Upper lobe of right lung (tissue), 1 donor: Measurements from ENCODE around the gene HS3ST5. TPM values are rescaled to one million over a fixed set of nuclear protein-coding genes. Genes with fewer than 3 reads are reported as not detected.

Experiments used
- ATAC-seq: fragments of 200-7000 bp; cut with Tn5 transposase; one replicate; pipeline ENCODE4 v1.9.1; 2020; ENCODE audit warnings: mild to moderate bottlenecking, moderate library complexity
- DNase-seq: peaks from one replicate; pipeline ENCODE4 v3.0.0-alpha.2; 2020
- H3K27ac ChIP-seq: fragments of 200-600 bp; one replicate; pipeline ENCODE4 v1.8.0; 2022
- H3K27me3 ChIP-seq: fragments of 200-600 bp; one replicate; pipeline ENCODE4 v1.8.0; 2022; ENCODE audit warnings: mild to moderate bottlenecking
- H3K36me3 ChIP-seq: fragments of 200-600 bp; one replicate; pipeline ENCODE4 v1.8.0; 2022
- H3K4me1 ChIP-seq: fragments of 200-600 bp; one replicate; pipeline ENCODE4 v1.8.0; 2022
- H3K4me3 ChIP-seq: fragments of 200-600 bp; one replicate; pipeline ENCODE4 v1.8.0; 2022; ENCODE audit warnings: mild to moderate bottlenecking
- H3K9me3 ChIP-seq: fragments of 200-600 bp; one replicate; pipeline ENCODE4 v1.8.0; 2022
- CTCF ChIP-seq: fragments of 200-600 bp; IDR thresholded peaks from one replicate; pipeline ENCODE4 v1.8.0; 2022; ENCODE audit warnings: antibody characterized with exemption
- intact Hi-C: fragments of 100-400 bp; cut with DNase I; formaldehyde crosslinking; loops from one replicate; pipeline ENCODE4 v1.11.0; 2022
- total RNA-seq: library from RNA; stranded (reverse); fragmentation: NEBNext Ultra II Directional; extraction: Animal tissue kit (Norgen Biotek cat#: 25700); gene quantifications from one replicate; pipeline ENCODE4 v1.2.1, GENCODE V29; 2021
- donor health status: DM: no; HTN: yes; CAD: no; lungs with severe emphysema.

HS3ST5 gene
- total RNA-seq, 1 donor from 2014 or later = not detected

GRCh38 chr6:114194362-114195026 is 148.3 kb downstream of the HS3ST5 start:
- TF ChIP-seq CTCF = no peak
- no peak overlapping the region for H3K27ac ChIP-seq
- ATAC-seq (peak; percentile 83), DNase-seq (no peak)
- no peaks in the 10 kb centered on the region for H3K4me1 ChIP-seq
- intact Hi-C loops = no loop called here
- H3K27me3 ChIP-seq = no peaks in the 10 kb centered on the region
- H3K4me3 ChIP-seq = no peak overlapping the region
- H3K36me3 ChIP-seq = no peaks in the 10 kb centered on the region
- H3K9me3 ChIP-seq = no peaks in the 10 kb centered on the region

GRCh38 chr6:114187563-114187962 is 155.3 kb downstream of the HS3ST5 start:
- Histone ChIP-seq H3K4me3 (no peak overlapping the region), H3K36me3 (no peaks in the 10 kb centered on the region), H3K27ac (no peak overlapping the region), H3K27me3 (no peaks in the 10 kb centered on the region), H3K4me1 (no peaks in the 10 kb centered on the region), H3K9me3 (no peaks in the 10 kb centered on the region)
- TF ChIP-seq CTCF = no peak
- intact Hi-C loops = no loop called here
- DNase-seq (no peak), ATAC-seq (no peak)

GRCh38 chr6:114181664-114182063 is 161.2 kb downstream of the HS3ST5 start:
- Histone ChIP-seq H3K27me3 (no peaks in the 10 kb centered on the region), H3K27ac (no peak overlapping the region), H3K36me3 (no peaks in the 10 kb centered on the region), H3K9me3 (no peaks in the 10 kb centered on the region), H3K4me3 (no peak overlapping the region), H3K4me1 (no peaks in the 10 kb centered on the region)
- DNase-seq (no peak), ATAC-seq (no peak)
- no peak for TF ChIP-seq CTCF
- intact Hi-C loops = no loop called here

GRCh38 chr6:114179411-114179810 is 163.4 kb downstream of the HS3ST5 start:
- no peak for TF ChIP-seq CTCF
- Histone ChIP-seq H3K27me3 (no peaks in the 10 kb centered on the region), H3K4me1 (no peaks in the 10 kb centered on the region), H3K9me3 (no peaks in the 10 kb centered on the region), H3K36me3 (no peaks in the 10 kb centered on the region), H3K27ac (no peak overlapping the region), H3K4me3 (no peak overlapping the region)
- intact Hi-C loops = no loop called here
- DNase-seq (no peak), ATAC-seq (no peak)

- Histone ChIP-seq H3K9me3 (no peaks in the 10 kb centered on the region), H3K27me3 (no peaks in the 10 kb centered on the region), H3K4me1 (no peaks in the 10 kb centered on the region), H3K27ac (no peak overlapping the region), H3K4me3 (no peak overlapping the region), H3K36me3 (no peaks in the 10 kb centered on the region)
- ATAC-seq (no peak), DNase-seq (no peak)
- intact Hi-C loops = no loop called here
- no peak for TF ChIP-seq CTCF
Observed at GRCh38 chr6:114176726-114177125, 166.1 kb downstream of the HS3ST5 start.
